ENCODE data around the gene FMN2. TPM values are rescaled to one million over a fixed set of nuclear protein-coding genes. Genes with fewer than 3 reads are reported as not detected.

Gene FMN2
- total RNA-seq = 10 to 100 TPM in 1 of 3 donors, 1 to 10 TPM in 1, under 1 TPM in 1; 0.96 to 30.4 (median 3.5) TPM
- long read RNA-seq, donor 1, partial matches to known transcripts = 11 of 15 reads
- long read RNA-seq, donor 1, other reads (novel, unspliced or antisense) = 4 of 15 reads
- long read RNA-seq, donor 2, partial matches to known transcripts = 2 of 3 reads
- long read RNA-seq, donor 2, other reads (novel, unspliced or antisense) = 1 of 3 reads

DNA sequence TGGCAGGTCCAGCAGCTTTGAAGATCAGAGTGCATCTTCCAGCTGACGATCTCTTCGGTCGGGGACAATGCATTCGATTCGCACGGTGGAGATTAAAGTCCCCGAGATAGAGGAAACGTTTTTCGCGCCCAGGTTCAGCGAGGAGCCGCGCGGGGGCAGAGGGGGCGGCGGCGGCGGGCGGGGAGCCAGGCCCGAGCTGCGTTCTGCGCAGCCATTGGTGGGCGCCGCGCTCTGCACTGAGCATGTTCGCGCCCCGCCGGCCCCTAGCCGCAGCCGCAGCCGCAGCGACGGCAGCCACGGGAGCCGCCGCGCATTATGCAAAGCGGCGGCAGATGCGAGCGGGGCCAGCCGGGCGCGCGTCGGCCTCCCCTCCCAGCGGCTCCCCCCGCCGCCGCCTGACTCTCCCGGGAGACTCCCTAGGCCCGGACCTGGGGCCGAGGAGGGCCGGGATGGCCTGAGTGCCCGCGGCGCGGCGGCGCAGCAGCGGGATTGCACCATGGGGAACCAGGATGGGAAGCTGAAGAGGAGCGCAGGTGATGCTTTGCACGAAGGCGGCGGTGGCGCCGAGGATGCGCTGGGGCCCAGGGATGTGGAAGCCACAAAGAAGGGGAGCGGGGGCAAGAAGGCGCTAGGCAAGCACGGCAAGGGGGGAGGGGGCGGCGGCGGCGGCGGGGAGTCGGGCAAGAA lies at the start of gene FMN2:
FMN2 (plus strand) TSS at position 270 of the 687 bp plus-strand sequence; CDS start at position 497, 227 bp downstream.
- DNase-seq (peak in 1 of 3 donors; percentile 45), ATAC-seq (peak; percentile 62)

GRCh38 chr1:240044620-240045019 lies 47.1 kb upstream of the FMN2 start:
- Histone ChIP-seq H3K9me3 (no peaks in the 10 kb centered on the region), H3K4me3 (no peak overlapping the region), H3K36me3 (ENCODE audit: low read depth) (no peaks in the 10 kb centered on the region), H3K4me1 (ENCODE audit: low read depth) (no peaks in the 10 kb centered on the region)
- TF ChIP-seq, protein P1, sequence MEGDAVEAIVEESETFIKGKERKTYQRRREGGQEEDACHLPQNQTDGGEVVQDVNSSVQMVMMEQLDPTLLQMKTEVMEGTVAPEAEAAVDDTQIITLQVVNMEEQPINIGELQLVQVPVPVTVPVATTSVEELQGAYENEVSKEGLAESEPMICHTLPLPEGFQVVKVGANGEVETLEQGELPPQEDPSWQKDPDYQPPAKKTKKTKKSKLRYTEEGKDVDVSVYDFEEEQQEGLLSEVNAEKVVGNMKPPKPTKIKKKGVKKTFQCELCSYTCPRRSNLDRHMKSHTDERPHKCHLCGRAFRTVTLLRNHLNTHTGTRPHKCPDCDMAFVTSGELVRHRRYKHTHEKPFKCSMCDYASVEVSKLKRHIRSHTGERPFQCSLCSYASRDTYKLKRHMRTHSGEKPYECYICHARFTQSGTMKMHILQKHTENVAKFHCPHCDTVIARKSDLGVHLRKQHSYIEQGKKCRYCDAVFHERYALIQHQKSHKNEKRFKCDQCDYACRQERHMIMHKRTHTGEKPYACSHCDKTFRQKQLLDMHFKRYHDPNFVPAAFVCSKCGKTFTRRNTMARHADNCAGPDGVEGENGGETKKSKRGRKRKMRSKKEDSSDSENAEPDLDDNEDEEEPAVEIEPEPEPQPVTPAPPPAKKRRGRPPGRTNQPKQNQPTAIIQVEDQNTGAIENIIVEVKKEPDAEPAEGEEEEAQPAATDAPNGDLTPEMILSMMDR (IDR thresholded peaks at IDR 0.05) = no peak
- DNase-seq = no peak
- ATAC-seq = no peak
- intact Hi-C loops (cut with DNase I, micrococcal nuclease) = no loop called here

More for the DNA sequence above, at the start of gene FMN2:
- intact Hi-C loops (cut with DNase I, micrococcal nuclease) = no loop called here
- Histone ChIP-seq H3K36me3 (ENCODE audit: low read depth) (no peaks in the 10 kb centered on the region), H3K4me3 (peak within 1 kb of the TSS; percentile 1), H3K4me1 (ENCODE audit: low read depth) (peaks cover 12% of the 10 kb centered on the region), H3K9me3 (no peaks in the 10 kb centered on the region)
- TF ChIP-seq, protein P1 (IDR thresholded peaks at IDR 0.05) = no peak

- ATAC-seq (no peak), DNase-seq (no peak)
- TF ChIP-seq, protein P1 (IDR thresholded peaks at IDR 0.05) = no peak
- H3K36me3 ChIP-seq (ENCODE audit: low read depth) = no peaks in the 10 kb centered on the region
- no peaks in the 10 kb centered on the region for H3K9me3 ChIP-seq
- no peak overlapping the region for H3K4me3 ChIP-seq
- intact Hi-C loops (cut with DNase I, micrococcal nuclease) = no loop called here
- no peaks in the 10 kb centered on the region for H3K4me1 ChIP-seq (ENCODE audit: low read depth)
These were observed 45.7 kb upstream of the FMN2 start for GRCh38 chr1:240046000-240046399.

GRCh38 chr1:240054109-240054701 lies 37.5 kb upstream of the FMN2 start:
- H3K9me3 ChIP-seq = no peaks in the 10 kb centered on the region
- no peaks in the 10 kb centered on the region for H3K4me1 ChIP-seq (ENCODE audit: low read depth)
- no peaks in the 10 kb centered on the region for H3K36me3 ChIP-seq (ENCODE audit: low read depth)
- TF ChIP-seq, protein P1 (IDR thresholded peaks at IDR 0.05) = no peak
- no peak for DNase-seq
- intact Hi-C loops (cut with DNase I, micrococcal nuclease) = no loop called here
- H3K4me3 ChIP-seq = no peak overlapping the region
- ATAC-seq = no peak

GRCh38 chr1:240055936-240056335 lies 35.7 kb upstream of the FMN2 start:
- DNase-seq = no peak
- no peak for ATAC-seq

More at GRCh38 chr1:240055936-240056335, 35.7 kb upstream of the FMN2 start:
- intact Hi-C loops (cut with DNase I, micrococcal nuclease) = no loop called here
- H3K36me3 ChIP-seq (ENCODE audit: low read depth) = no peaks in the 10 kb centered on the region
- TF ChIP-seq, protein P1 (IDR thresholded peaks at IDR 0.05) = no peak
- no peaks in the 10 kb centered on the region for H3K4me1 ChIP-seq (ENCODE audit: low read depth)
- no peaks in the 10 kb centered on the region for H3K9me3 ChIP-seq
- H3K4me3 ChIP-seq = no peak overlapping the region
